Measurements from ENCODE around the gene RHOT1.
A peak's percentile ranks its signal among the peaks of the same experiment; 100 is the strongest.
"Not testable (repeated sequence)": the region's sequence is repeated elsewhere in the genome, so short reads cannot be mapped to it uniquely, and the experiment has no call there.

Gene RHOT1

GRCh38 chr17:32124985-32125847, 17.1 kb upstream of the RHOT1 start:
- DNase-seq (ENCODE audit: low spot score): no peak

- DNase-seq (ENCODE audit: low spot score): no peak
Observed at GRCh38 chr17:32125848-32126153, 16.5 kb upstream of the RHOT1 start.

- DNase-seq (ENCODE audit: low spot score): no peak
Observed at GRCh38 chr17:32126325-32126724, 16.0 kb upstream of the RHOT1 start.

GRCh38 chr17:32126746-32127145, 15.6 kb upstream of the RHOT1 start:
- no peak for DNase-seq (ENCODE audit: low spot score)

GRCh38 chr17:32127158-32127897, 15.0 kb upstream of the RHOT1 start:
- DNase-seq (ENCODE audit: low spot score): peak; percentile 60

GRCh38 chr17:32128470-32128869, 13.8 kb upstream of the RHOT1 start:
- not testable (repeated sequence) for DNase-seq (ENCODE audit: low spot score)

- not testable (repeated sequence) for DNase-seq (ENCODE audit: low spot score)
Observed at GRCh38 chr17:32135497-32136117, 6.7 kb upstream of the RHOT1 start.

GRCh38 chr17:32136856-32137255, 5.4 kb upstream of the RHOT1 start:
- DNase-seq (ENCODE audit: low spot score): no peak

GRCh38 chr17:32139504-32139903, 2.8 kb upstream of the RHOT1 start:
- not testable (repeated sequence) for DNase-seq (ENCODE audit: low spot score)

- peak; percentile 59 for DNase-seq (ENCODE audit: low spot score)
Observed at GRCh38 chr17:32141258-32141657, 1.0 kb upstream of the RHOT1 start.

- DNase-seq (ENCODE audit: low spot score): no peak
Observed at GRCh38 chr17:32141679-32142037, 644 bp upstream of the RHOT1 start.

GRCh38 chr17:32142857-32143526, 690 bp downstream of the RHOT1 start:
- no peak for DNase-seq (ENCODE audit: low spot score)

GRCh38 chr17:32143527-32143870, 1.2 kb downstream of the RHOT1 start:
- no peak for DNase-seq (ENCODE audit: low spot score)

- DNase-seq (ENCODE audit: low spot score): not testable (repeated sequence)
Observed at GRCh38 chr17:32144442-32144841, 2.1 kb downstream of the RHOT1 start.

- no peak for DNase-seq (ENCODE audit: low spot score)
Observed at GRCh38 chr17:32148351-32148750, 6.0 kb downstream of the RHOT1 start.

GRCh38 chr17:32150358-32150757, 8.1 kb downstream of the RHOT1 start:
- no peak for DNase-seq (ENCODE audit: low spot score)

GRCh38 chr17:32152130-32152529, 9.8 kb downstream of the RHOT1 start:
- DNase-seq (ENCODE audit: low spot score): no peak

GRCh38 chr17:32155896-32156295, 13.6 kb downstream of the RHOT1 start:
- no peak for DNase-seq (ENCODE audit: low spot score)

GRCh38 chr17:32156656-32157055, 14.4 kb downstream of the RHOT1 start:
- no peak for DNase-seq (ENCODE audit: low spot score)

- DNase-seq (ENCODE audit: low spot score): no peak
Observed at GRCh38 chr17:32157225-32157624, 14.9 kb downstream of the RHOT1 start.

- DNase-seq (ENCODE audit: low spot score): no peak
Observed at GRCh38 chr17:32158870-32159585, 16.7 kb downstream of the RHOT1 start.
